ENCODE results near the gene TBX4. TPM values are rescaled to one million over a fixed set of nuclear protein-coding genes. Genes with fewer than 3 reads are reported as not detected.

The TBX4 gene
- polyA plus RNA-seq, 3 donors: not detected

- no peaks in the 10 kb centered on the region for H3K36me3 Mint-ChIP-seq
- intact Hi-C loops (cut with micrococcal nuclease): no loop called here
- H3K4me2 ChIP-seq (replicated peaks; ENCODE audit: extremely low read depth, low read length, poor library complexity, severe bottlenecking): no peak overlapping the region
- no peaks in the 10 kb centered on the region for H3K4me1 Mint-ChIP-seq
- TF ChIP-seq CTCF (IDR thresholded peaks at IDR 0.05): no peak
- H3K4me3 Mint-ChIP-seq: no peak overlapping the region
- no peaks in the 10 kb centered on the region for H4K20me1 ChIP-seq (ENCODE audit: insufficient read depth, low read length)
- no peak overlapping the region for H3K4me3 ChIP-seq (replicated peaks in 1 of 3; ENCODE audit: low read depth in 2 of 3, low read length in 3 of 3)
- H3K4me1 ChIP-seq (ENCODE audit: control insufficient read depth in 1 of 2, insufficient read depth in 2 of 2, low read length in 2 of 2): no peaks in the 10 kb centered on the region
- H3K27me3 Mint-ChIP-seq (ENCODE audit: low read depth in 3 of 3): peaks cover 31 to 65% (median 48%) of the 10 kb centered on the region in 3 donors
- H3K79me2 ChIP-seq (ENCODE audit: insufficient read depth, low read length): no peaks in the 10 kb centered on the region
- H3K9me3 Mint-ChIP-seq: peaks cover 0 to 3% (median 0%) of the 10 kb centered on the region in 7 donors
- whole genome bisulfite sequencing (ENCODE audit: insufficient coverage): 87% methylated on average over 13 of the region's 18 CpGs
- H3K27ac Mint-ChIP-seq: no peak overlapping the region
- no peak overlapping the region for H3K27ac ChIP-seq (ENCODE audit: low read depth in 1 of 2, low read length in 2 of 2)
- peaks cover 0 to 5% of the 10 kb centered on the region in 2 donors for H3K9me3 ChIP-seq (replicated peaks in 1 of 2; ENCODE audit: control insufficient read depth in 1 of 2, insufficient read depth in 1 of 2, low read length in 2 of 2)
- peaks cover 27 to 31% of the 10 kb centered on the region in 2 donors for H3K27me3 ChIP-seq (ENCODE audit: control insufficient read depth in 2 of 2, insufficient read depth in 2 of 2, low read length in 2 of 2)
- DNase-seq: no peak
- no peaks in the 10 kb centered on the region for H3K36me3 ChIP-seq (replicated peaks in 1 of 2; ENCODE audit: control insufficient read depth in 1 of 2, insufficient read depth in 2 of 2, low read length in 2 of 2)
- no peak overlapping the region for H3K9ac ChIP-seq (ENCODE audit: insufficient read depth, low read length, poor library complexity, severe bottlenecking)
- no peak overlapping the region for H2AFZ ChIP-seq (ENCODE audit: insufficient read depth, low read depth, low read length, poor library complexity, severe bottlenecking)
Observed at GRCh38 chr17:61443475-61443882, 8.7 kb upstream of the TBX4 start.

- DNase-seq: no peak
- Histone ChIP-seq H3K27me3 (ENCODE audit: control insufficient read depth in 2 of 2, insufficient read depth in 2 of 2, low read length in 2 of 2) (peaks cover 30 to 37% of the 10 kb centered on the region in 2 donors), H3K4me2 (replicated peaks; ENCODE audit: extremely low read depth, low read length, poor library complexity, severe bottlenecking) (no peak overlapping the region), H3K4me3 (replicated peaks in 1 of 3; ENCODE audit: low read depth in 2 of 3, low read length in 3 of 3) (no peak overlapping the region), H3K79me2 (ENCODE audit: insufficient read depth, low read length) (no peaks in the 10 kb centered on the region), H3K27ac (ENCODE audit: low read depth in 1 of 2, low read length in 2 of 2) (no peak overlapping the region), H3K9ac (ENCODE audit: insufficient read depth, low read length, poor library complexity, severe bottlenecking) (no peak overlapping the region), H4K20me1 (ENCODE audit: insufficient read depth, low read length) (no peaks in the 10 kb centered on the region), H3K36me3 (replicated peaks in 1 of 2; ENCODE audit: control insufficient read depth in 1 of 2, insufficient read depth in 2 of 2, low read length in 2 of 2) (no peaks in the 10 kb centered on the region), H3K4me1 (ENCODE audit: control insufficient read depth in 1 of 2, insufficient read depth in 2 of 2, low read length in 2 of 2) (no peaks in the 10 kb centered on the region), H3K9me3 (replicated peaks in 1 of 2; ENCODE audit: control insufficient read depth in 1 of 2, insufficient read depth in 1 of 2, low read length in 2 of 2) (peaks cover 0 to 5% of the 10 kb centered on the region in 2 donors), H2AFZ (ENCODE audit: insufficient read depth, low read depth, low read length, poor library complexity, severe bottlenecking) (no peak overlapping the region)
- peaks cover 0 to 2% (median 0%) of the 10 kb centered on the region in 7 donors for H3K9me3 Mint-ChIP-seq
- peak overlapping the region; percentile 17 to 30 for H3K4me3 Mint-ChIP-seq
- intact Hi-C loops (cut with micrococcal nuclease): no loop called here
- WGBS (ENCODE audit: insufficient coverage): 91% methylated on average over 12 of the region's 13 CpGs
- no peak overlapping the region for H3K27ac Mint-ChIP-seq
- H3K36me3 Mint-ChIP-seq: no peaks in the 10 kb centered on the region
- no peaks in the 10 kb centered on the region for H3K4me1 Mint-ChIP-seq
- H3K27me3 Mint-ChIP-seq (ENCODE audit: low read depth in 3 of 3): peaks cover 36 to 65% (median 50%) of the 10 kb centered on the region in 3 donors
- TF ChIP-seq CTCF (IDR thresholded peaks at IDR 0.05): no peak
Observed at GRCh38 chr17:61444075-61444474, 8.1 kb upstream of the TBX4 start.
